GM21360 (cell line): ENCODE results near the gene PPM1N.

Experiments used
- ATAC-seq: cut with Tn5 transposase; IDR thresholded peaks from one replicate; pipeline ENCODE4 v1.9.1; 2021; ENCODE audit warnings: mild to moderate bottlenecking, moderate library complexity; ENCODE audit not compliant: unreplicated experiment

PPM1N gene

DNA sequence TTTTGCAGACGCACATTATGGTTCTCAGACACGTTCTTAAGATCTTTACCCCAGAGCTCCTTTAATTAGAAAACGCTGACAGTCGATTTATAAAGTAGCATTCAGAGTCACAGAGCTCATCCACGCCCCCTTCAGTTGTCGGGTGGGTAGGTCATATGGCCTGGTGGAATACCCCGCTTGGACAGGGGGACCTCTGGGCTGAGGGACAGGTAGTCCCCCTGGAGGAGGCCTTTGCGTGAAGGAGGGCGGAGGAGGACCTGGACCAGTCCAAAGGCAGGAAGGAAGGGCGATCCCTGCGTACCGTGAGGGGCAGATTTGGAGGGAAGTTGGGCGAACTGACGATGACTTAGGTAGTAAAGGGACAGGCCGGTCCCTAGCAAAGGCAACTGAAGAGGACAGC, 29.5 kb downstream of the PPM1N start:
- ATAC-seq = no peak

DNA sequence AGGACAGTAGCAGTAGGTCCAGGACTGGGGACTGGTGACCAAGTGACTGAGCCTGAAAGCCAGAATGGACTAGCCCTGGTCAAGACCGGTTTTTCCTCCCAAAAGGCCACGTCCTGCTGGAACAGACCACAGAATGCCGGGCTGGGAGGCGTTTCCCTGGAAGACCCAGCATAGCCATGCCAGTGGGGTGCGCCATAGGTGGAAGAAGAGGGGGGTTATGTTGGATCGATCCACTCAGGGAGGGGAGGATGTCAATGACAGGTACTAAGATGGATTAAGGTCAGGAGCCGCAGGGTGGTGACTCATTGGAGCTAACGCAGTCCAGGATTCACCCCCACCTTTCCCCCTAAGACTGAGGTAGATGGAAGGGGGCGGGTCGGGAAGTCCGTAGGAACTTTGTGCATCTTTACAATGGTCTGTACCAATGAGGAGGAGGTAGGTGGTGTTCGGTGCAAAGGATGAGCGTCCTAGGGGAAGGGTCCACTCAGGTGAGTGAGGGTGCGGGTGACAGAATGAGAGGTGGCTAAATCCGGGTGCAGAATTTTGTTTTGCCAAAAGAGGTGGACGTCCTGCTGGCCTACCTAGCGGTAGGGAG, 30.0 kb downstream of the PPM1N start:
- no peak for ATAC-seq

DNA sequence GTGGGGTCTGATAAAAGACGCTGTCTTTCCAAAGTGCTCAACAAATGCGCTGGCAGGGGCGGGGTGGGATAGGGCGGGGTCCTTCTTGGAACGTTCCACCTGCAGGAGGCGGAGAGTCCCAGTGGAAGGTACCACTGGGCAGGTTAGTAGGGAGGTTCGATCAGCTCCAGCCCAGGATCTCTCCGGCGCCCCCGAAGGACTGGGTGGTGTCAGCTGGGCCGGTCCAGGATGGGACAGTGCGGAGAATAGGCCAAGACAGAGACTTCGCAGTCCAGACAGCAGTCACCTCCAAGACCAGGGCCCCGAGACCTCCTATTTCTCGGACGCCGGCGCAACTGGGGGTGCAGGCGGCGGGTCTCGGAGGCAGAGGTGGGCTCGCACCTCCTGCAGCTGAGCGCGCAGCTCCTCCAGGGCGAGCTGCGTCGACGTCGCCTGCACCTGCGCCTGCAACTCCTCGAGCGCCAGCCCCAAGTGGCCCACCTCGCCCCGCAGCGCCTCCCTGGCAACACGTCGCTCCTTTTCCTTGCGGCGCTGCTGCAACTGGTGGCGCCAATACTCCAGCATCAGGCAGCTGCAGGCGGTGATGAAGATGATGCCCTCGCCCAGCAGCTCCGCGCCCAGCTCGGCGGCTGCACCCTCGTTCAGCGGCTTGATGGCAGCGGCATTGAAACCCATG, 30.6 kb downstream of the PPM1N start:
- ATAC-seq = no peak

DNA sequence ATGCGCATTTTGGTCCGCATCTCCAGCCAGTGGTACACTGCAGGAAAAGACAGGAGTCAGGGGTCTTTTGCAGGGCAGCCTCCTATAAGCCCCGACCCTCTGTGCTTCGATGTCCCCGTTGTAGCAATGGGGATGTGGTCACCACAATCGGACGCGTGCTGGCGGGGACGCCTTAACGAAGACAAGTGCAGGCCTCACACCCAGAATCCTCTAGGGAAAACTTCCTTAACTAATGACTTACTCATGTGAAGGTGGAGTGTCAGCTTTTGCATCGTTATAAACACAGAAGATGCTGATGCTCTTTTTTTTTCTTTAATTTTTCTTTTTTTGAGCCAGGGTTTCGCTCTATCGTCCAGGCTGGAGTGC, 31.2 kb downstream of the PPM1N start:
- ATAC-seq = no peak

DNA sequence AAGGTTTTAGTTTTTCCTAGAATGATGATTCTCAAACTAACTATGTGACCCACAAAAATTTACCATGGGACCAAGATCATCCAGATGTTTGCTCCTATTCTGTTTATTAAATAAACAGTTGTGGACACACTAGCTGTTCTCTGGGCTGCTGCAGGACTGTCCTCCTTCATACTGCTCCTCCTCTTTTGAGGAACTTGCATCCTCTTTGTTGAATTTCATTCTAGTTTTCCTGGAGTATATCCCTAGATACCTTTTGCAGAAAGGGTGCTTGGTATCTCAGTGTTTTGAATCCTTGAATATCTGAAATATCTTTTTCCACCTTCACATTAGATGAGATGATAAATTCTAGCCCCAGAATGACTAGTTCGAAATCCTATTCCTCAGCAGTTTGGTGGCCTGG, 33.1 kb downstream of the PPM1N start:
- no peak for ATAC-seq

DNA sequence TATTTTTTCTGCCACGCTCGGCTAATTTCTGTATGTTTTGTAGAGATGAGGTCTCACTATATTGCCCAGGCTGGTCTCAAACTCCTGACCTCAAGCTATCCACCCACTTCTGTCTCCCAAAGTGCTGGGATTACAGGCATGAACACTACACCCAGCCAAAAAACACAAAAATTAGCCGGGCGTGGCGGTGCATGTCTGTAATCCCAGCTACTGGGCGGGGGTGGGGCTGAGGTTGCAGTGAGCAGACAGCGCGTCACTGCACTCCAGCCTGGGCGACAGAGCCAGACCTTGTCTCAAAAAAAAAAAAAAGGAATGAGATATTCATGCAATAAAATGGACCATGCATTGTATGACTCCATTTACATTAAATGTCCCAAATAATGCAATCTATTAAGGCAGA, 41.2 kb downstream of the PPM1N start:
- ATAC-seq = no peak

DNA sequence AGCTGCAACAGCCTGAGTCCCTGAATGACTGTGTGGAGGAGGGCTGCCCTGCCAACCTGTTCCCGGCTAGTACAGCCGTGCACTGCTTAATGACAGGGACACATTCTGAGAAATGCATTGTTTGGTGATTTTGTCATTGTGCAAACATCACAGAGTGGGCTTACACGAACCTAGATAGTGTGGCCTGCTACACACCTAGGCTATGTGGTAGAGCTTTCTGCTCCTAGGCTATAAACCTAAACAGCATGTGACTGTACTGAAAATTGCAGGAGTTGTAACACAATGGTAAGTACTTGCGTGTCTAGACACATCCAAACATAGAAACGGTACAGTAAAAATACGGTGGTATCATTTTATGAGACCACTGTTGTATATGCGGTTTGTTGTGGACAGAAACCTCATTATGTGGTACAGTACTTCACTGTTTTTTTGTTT, 44.0 kb downstream of the PPM1N start:
- ATAC-seq = no peak

DNA sequence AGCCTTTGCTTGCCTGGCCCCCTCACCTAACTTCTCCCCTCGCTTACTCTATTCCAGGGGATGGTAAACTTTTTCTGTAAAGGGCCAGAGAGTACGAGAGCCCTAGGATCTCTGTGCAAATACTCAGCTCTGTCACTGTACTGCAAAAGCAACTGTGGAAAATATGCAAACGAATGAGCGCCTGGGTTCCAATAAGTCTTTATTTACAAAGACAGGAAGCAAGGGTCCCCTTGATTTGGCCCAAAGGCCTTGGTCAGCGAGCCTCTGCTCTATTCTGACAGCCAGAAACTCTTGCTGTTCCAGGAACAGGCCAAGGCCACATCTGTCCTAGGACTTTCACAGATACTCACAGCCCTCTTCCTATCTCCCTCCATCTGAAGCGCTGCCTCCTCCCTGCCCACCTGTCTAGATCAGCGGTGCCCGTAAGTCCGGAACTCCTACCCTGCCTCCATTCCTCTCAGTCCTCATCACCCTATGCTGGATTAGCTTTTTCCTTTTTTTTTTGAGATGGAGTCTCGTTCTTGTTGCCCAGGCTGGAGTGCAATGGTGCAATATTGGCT, 49.0 kb downstream of the PPM1N start:
- ATAC-seq = no peak

DNA sequence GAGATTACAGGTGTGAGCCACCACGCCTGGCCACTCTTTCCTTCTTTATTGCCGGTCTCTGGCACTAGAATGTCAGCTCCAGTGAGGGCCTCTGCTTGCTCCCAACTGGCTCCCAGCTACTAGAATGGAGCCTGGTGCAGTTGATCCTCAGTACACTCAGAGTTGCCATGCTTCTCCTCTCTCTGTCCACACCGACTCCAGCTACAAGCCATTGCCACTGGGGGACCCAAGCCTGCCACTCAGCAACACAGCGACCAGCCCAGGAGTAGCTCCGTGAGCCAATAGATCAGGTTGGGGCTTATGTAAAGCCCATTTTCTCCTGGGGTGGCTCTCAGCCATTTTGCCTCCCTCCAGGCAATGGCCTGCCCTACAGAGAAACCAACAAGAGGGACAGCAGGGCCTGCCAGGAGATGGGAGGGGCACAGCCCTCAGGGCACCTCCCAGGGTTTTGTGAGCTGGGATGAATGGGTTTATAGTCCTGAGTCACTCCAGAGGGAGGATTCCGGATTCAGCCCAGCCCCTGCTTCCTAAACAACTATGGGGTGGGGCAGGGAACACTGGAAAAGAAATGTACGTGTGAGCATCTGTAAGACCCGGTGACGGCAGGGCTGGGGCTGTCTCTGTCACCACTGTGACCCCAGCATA, 49.8 kb downstream of the PPM1N start:
- ATAC-seq = no peak
